Spleen (tissue), 11 donors: ENCODE data around the gene SPON1. TPM values are rescaled to one million over a fixed set of nuclear protein-coding genes. Genes with fewer than 3 reads are reported as not detected.

ENCODE experiments used
- DNase-seq: peaks from one replicate; pipeline ENCODE4 v3.0.0-alpha.2; 2020
- H3K27ac ChIP-seq, 8 donors: fragments of 200-600 bp; sonication (generic) in 7 of 8; 1 replicate in 4 of 8; 2 replicates in 4 of 8; pipeline versions ENCODE4 v1.5.0 to v1.8.0; 2016 to 2021; ENCODE audit warnings: inconsistent platforms in 4 of 8, mild to moderate bottlenecking in 4 of 8, moderate library complexity in 1 of 8
- H3K27me3 ChIP-seq, 7 donors: fragments of 200-600 bp; sonication (generic) in 6 of 7; replicated peaks in 1 of 7; 1 replicate in 4 of 7; 2 replicates in 3 of 7; pipeline versions ENCODE4 v1.5.0 to v1.8.0; 2016 to 2021; ENCODE audit warnings: inconsistent platforms in 3 of 7, mild to moderate bottlenecking in 1 of 7
- H3K36me3 ChIP-seq, 6 donors: fragments of 200-600 bp; sonication (generic) in 5 of 6; 1 replicate in 4 of 6; 2 replicates in 2 of 6; pipeline versions ENCODE4 v1.5.0 to v1.8.0; 2016 to 2021; ENCODE audit warnings: inconsistent platforms in 2 of 6
- H3K4me1 ChIP-seq, 6 donors: fragments of 200-600 bp; sonication (generic) in 5 of 6; 1 replicate in 3 of 6; 2 replicates in 3 of 6; pipeline versions ENCODE4 v1.5.0 to v1.8.0; 2016 to 2021; ENCODE audit warnings: inconsistent platforms in 3 of 6
- H3K4me3 ChIP-seq, 8 donors: fragments of 200-600 bp; sonication (generic) in 7 of 8; 1 replicate in 4 of 8; 2 replicates in 4 of 8; pipeline versions ENCODE4 v1.5.0 to v1.8.0; 2016 to 2021; ENCODE audit warnings: inconsistent platforms in 4 of 8, mild to moderate bottlenecking in 4 of 8, moderate library complexity in 2 of 8
- H3K9me3 ChIP-seq, 8 donors: fragments of 200-600 bp; sonication (generic) in 7 of 8; 1 replicate in 4 of 8; 2 replicates in 4 of 8; pipeline versions ENCODE4 v1.5.0 to v1.8.0; 2016 to 2021; ENCODE audit warnings: inconsistent platforms in 4 of 8
- POLR2A ChIP-seq, 3 donors: fragments of 450-650 bp; IDR thresholded peaks; one replicate each; pipeline ENCODE4 v1.5.1; 2017; ENCODE audit warnings: antibody characterized with exemption in 3 of 3, mild to moderate bottlenecking in 1 of 3
- POLR2AphosphoS5 ChIP-seq, 3 donors: sonication (generic); formaldehyde crosslinking; IDR thresholded peaks; one replicate each; pipeline ENCODE4 v1.5.1; 2017; ENCODE audit warnings: antibody characterized with exemption in 3 of 3
- whole genome bisulfite sequencing, 5 donors: extraction: QIAGEN DNeasy Blood & Tissue Kit in 3 of 5; methylation state at CpG; one replicate each; pipeline versions ENCODE4 v1.1.5 to v1.1.7; 2013 to 2018; 5-methylcytosine and 5-hydroxymethylcytosine counted together
- intact Hi-C: fragments of 100-400 bp; cut with DNase I; formaldehyde crosslinking; loops from one replicate; pipeline ENCODE4 v1.15.0; 2023; ENCODE audit warnings: low total_unique reads
- polyA plus RNA-seq, 3 donors: library from polyadenylated mRNA; stranded (reverse); fragments of 200-250 nt; gene quantifications; one replicate each; pipeline ENCODE4 v1.2.1, GENCODE V29; 2013
- total RNA-seq, 7 donors: library from RNA; depleted of rRNA in 3 of 7; stranded (reverse); fragments of >200 nt in 3 of 7; fragmentation: NEBNext Ultra II Directional in 4 of 7; extraction: Animal tissue kit (Norgen Biotek cat#: 25700) in 4 of 7; gene quantifications; one replicate each; pipeline versions ENCODE4 v1.1.0 to v1.2.1, GENCODE V29; 2016 to 2021
- TF ChIP-seq, protein P1 (sequence below), 11 experiments: fragments of 200-600 bp in 7 of 11; fragments of 450-650 bp in 4 of 11; sonication (generic) in 4 of 11; IDR thresholded peaks in 8 of 11; conservative IDR thresholded peaks in 3 of 11; 1 replicate in 7 of 11; 2 replicates in 4 of 11; pipeline versions ENCODE4 v1.4.0 to v1.8.0; 2016 to 2021; ENCODE audit warnings: antibody characterized with exemption in 11 of 11, inconsistent platforms in 4 of 11, mild to moderate bottlenecking in 1 of 11
- donor health status: healthy with polysubstance abuse.
- donor health status: DM: no; HTN: no; CAD: no; lungs with moderate emphysema.
- donor health status: DM: no; HTN: no; CAD: no.
- donor health status: Bipolar disorder and iron deficiency.
- donor health status: healthy.
- donor health status: DM: no; HTN: no; CAD: no.
- donor health status: DM: yes; HTN: yes; CAD: no.

Gene SPON1
- total and polyA plus RNA-seq, 10 donors: 0.72 to 99.2 (median 10.1) TPM

DNA sequence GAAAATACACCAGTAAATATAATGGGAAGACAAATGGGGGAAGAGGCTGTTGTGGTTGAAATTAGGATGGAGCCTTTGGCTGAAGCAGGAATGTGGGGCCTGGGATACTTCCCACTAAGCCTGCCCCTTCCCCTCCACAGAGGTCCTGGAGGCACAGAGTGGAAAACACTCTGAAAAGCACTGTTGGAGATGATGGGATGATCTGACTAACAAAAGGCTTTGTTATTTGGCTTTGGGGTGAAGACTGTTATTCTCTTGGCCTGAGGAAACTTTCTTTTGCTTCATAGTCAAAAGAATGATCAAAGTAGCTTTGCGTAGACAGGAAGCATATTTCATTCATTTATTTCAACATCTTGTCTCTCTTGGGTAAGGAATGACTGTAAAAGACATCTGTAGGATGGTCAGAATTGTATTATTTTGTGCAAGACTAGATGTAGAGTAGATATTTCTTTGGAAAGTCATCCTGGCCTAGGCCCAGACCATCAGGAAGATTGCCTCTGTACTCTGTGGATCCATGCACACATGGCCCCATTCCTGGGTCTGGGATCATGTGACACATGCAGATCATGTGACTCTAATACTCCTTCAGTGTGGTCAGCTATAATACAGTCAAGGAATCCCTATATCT lies 111.4 kb downstream of the SPON1 start:
- Histone ChIP-seq H3K4me3 (no peak overlapping the region), H3K27ac (peak overlapping the region in 1 of 8 donors; percentile 17), H3K36me3 (no peaks in the 10 kb centered on the region), H3K9me3 (no peaks in the 10 kb centered on the region), H3K4me1 (peaks cover 0 to 32% (median 2%) of the 10 kb centered on the region in 6 donors), H3K27me3 (no peaks in the 10 kb centered on the region)
- TF ChIP-seq, protein P1, sequence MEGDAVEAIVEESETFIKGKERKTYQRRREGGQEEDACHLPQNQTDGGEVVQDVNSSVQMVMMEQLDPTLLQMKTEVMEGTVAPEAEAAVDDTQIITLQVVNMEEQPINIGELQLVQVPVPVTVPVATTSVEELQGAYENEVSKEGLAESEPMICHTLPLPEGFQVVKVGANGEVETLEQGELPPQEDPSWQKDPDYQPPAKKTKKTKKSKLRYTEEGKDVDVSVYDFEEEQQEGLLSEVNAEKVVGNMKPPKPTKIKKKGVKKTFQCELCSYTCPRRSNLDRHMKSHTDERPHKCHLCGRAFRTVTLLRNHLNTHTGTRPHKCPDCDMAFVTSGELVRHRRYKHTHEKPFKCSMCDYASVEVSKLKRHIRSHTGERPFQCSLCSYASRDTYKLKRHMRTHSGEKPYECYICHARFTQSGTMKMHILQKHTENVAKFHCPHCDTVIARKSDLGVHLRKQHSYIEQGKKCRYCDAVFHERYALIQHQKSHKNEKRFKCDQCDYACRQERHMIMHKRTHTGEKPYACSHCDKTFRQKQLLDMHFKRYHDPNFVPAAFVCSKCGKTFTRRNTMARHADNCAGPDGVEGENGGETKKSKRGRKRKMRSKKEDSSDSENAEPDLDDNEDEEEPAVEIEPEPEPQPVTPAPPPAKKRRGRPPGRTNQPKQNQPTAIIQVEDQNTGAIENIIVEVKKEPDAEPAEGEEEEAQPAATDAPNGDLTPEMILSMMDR (IDR thresholded peaks at IDR 0.05 in 8 of 11, conservative IDR thresholded peaks at IDR 0.05 in 3 of 11): no peak
- TF ChIP-seq POLR2AphosphoS5 (IDR thresholded peaks at IDR 0.05): no peak
- no peak for TF ChIP-seq POLR2A (IDR thresholded peaks at IDR 0.05)
- WGBS, 5 donors: 41 to 91% (median 72%) methylated on average over 1 of the region's 1 CpG
- intact Hi-C loops: no loop called here
- no peak for DNase-seq

DNA sequence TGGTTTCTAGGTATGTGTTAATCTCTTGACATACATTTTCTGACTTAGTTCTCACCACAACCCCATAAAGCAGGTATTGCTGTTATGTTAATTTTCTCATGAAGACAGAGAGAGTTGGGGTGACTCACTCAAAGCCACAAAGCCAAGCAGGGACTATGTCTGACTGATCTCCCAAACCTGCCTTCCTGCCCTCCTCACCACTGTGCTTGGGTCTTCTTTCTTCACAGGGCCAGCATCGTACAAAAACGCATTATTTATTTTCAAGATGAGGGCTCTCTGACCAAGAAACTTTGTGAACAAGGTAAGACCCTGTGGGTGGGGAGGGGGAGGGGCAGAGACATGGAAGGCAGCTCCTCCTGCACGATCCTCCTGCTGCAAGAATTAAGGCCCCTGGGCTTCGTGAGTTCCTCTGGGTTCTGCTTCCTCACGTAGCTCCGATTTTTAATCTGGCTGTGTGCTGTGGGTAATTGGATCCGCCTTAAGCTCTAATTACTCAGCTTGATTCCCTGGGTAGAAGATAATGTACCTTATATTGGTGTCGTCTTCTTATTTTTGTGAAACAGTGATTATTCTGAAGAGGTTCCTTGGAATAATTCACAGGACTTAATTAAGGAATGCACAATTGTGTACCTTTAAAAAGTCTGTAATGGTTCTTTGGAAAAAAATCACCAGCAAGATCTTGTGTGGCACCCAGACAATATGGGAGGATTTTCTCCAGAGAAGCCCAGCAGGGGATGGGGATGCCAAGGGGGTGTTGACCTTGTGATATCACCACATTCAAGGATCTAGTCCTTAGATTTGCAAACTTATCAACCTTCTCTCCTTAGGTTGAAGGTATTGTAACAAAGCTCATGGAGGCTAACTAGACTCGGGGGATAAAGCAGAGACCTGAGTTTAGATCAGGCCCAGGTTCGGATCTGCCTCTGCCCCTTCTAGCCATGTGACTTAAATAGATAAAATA lies 112.9 kb downstream of the SPON1 start:
- TF ChIP-seq POLR2A (IDR thresholded peaks at IDR 0.05) (no peak), POLR2AphosphoS5 (IDR thresholded peaks at IDR 0.05) (no peak)
- TF ChIP-seq, protein P1 (IDR thresholded peaks at IDR 0.05 in 8 of 11, conservative IDR thresholded peaks at IDR 0.05 in 3 of 11): no peak
- intact Hi-C loops: no loop called here
- no peak overlapping the region for H3K27ac ChIP-seq
- H3K4me3 ChIP-seq: no peak overlapping the region
- no peak for DNase-seq
- H3K27me3 ChIP-seq: peaks cover 0 to 2% (median 0%) of the 10 kb centered on the region in 7 donors
- WGBS, 5 donors: 71 to 83% (median 82%) methylated on average over 10 of the region's 10 CpGs
- no peaks in the 10 kb centered on the region for H3K36me3 ChIP-seq
- peaks cover 0 to 41% (median 8%) of the 10 kb centered on the region in 6 donors for H3K4me1 ChIP-seq
- no peaks in the 10 kb centered on the region for H3K9me3 ChIP-seq

DNA sequence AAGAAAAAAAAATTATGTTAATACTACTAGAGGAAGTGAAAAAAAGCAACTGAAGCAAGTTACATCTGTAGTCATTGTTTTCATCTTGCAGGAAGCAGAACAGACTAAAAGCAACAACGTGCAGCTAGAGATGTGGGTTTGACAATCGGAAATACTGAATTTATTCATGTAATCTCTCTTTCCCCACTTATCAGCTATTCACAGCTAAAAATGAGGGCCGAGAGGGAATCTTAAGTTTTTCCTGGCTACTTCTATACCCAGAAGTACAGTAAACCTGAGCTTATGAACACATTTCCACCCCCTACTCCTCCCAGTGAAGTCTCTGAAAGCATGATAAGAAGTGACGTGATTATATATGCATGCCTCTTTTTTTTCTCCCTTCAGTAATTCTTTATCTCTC lies 116.5 kb downstream of the SPON1 start:
- H3K4me3 ChIP-seq: no peak overlapping the region
- TF ChIP-seq POLR2AphosphoS5 (IDR thresholded peaks at IDR 0.05) (no peak), POLR2A (IDR thresholded peaks at IDR 0.05) (no peak)
- TF ChIP-seq, protein P1 (IDR thresholded peaks at IDR 0.05 in 8 of 11, conservative IDR thresholded peaks at IDR 0.05 in 3 of 11): no peak
- intact Hi-C loops: no loop called here
- peaks cover 0 to 8% (median 0%) of the 10 kb centered on the region in 7 donors for H3K27me3 ChIP-seq
- no peak for DNase-seq
- no peaks in the 10 kb centered on the region for H3K9me3 ChIP-seq
- H3K4me1 ChIP-seq: peaks cover 0 to 41% (median 8%) of the 10 kb centered on the region in 6 donors
- peak overlapping the region in 3 of 8 donors; percentile 8 to 47 (median 45) for H3K27ac ChIP-seq
- H3K36me3 ChIP-seq: no peaks in the 10 kb centered on the region
- WGBS, 5 donors: 7 to 21% (median 17%) methylated on average over 4 of the region's 4 CpGs

DNA sequence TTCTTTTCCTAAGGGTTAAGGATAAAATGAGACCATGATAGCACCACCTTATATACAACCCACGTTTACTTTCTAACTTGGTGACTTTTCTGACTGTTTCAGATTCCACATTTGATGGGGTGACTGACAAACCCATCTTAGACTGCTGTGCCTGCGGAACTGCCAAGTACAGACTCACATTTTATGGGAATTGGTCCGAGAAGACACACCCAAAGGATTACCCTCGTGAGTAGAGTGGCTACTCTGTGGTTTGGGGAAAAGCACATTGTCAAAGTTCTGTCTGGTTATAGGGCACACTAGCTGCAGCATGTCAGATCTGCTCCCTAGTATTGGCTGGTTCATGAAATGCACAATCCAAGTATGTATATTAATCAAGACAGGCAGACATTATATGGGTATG lies 117.3 kb downstream of the SPON1 start:
- WGBS, 5 donors: 63 to 82% (median 69%) methylated on average over 4 of the region's 4 CpGs
- H3K36me3 ChIP-seq: no peaks in the 10 kb centered on the region
- intact Hi-C loops: no loop called here

More for the DNA sequence above, 117.3 kb downstream of the SPON1 start:
- no peak overlapping the region for H3K4me3 ChIP-seq
- H3K4me1 ChIP-seq: peaks cover 0 to 34% (median 8%) of the 10 kb centered on the region in 6 donors
- H3K9me3 ChIP-seq: peaks cover 0 to 5% (median 0%) of the 10 kb centered on the region in 8 donors
- DNase-seq: no peak
- TF ChIP-seq POLR2AphosphoS5 (IDR thresholded peaks at IDR 0.05) (no peak), POLR2A (IDR thresholded peaks at IDR 0.05) (no peak)
- TF ChIP-seq, protein P1 (IDR thresholded peaks at IDR 0.05 in 8 of 11, conservative IDR thresholded peaks at IDR 0.05 in 3 of 11): no peak
- peaks cover 0 to 8% (median 0%) of the 10 kb centered on the region in 7 donors for H3K27me3 ChIP-seq
- H3K27ac ChIP-seq: no peak overlapping the region
